ENCODE measurements around the gene HOXD9. TPM values are rescaled to one million over a fixed set of nuclear protein-coding genes. Genes with fewer than 3 reads are reported as not detected.

HOXD9 gene
- total RNA-seq, 1 experiment from 2014 or later: not detected

GRCh38 chr2:176160251-176160985 is 37.9 kb downstream of the HOXD9 start:
- Histone ChIP-seq H3K9me3 (ENCODE audit: low read length) (no peaks in the 10 kb centered on the region), H3K79me2 (ENCODE audit: low read length) (no peaks in the 10 kb centered on the region), H3K27me3 (ENCODE audit: low read length) (no peaks in the 10 kb centered on the region), H3K9me2 (replicated peaks; ENCODE audit: low read length) (no peaks in the 10 kb centered on the region), H4K20me1 (ENCODE audit: low read length) (no peaks in the 10 kb centered on the region), H3K36me3 (ENCODE audit: low read depth, low read length) (no peaks in the 10 kb centered on the region), H3K9ac (ENCODE audit: low read length) (no peak overlapping the region), H3F3A (ENCODE audit: low read length, unreplicated experiment) (no peaks in the 10 kb centered on the region), H3K4me1 (ENCODE audit: insufficient read depth, low read length) (no peaks in the 10 kb centered on the region), H3K4me3 (ENCODE audit: low read length) (no peak overlapping the region), H2AFZ (ENCODE audit: low read length) (no peak overlapping the region), H3K4me2 (ENCODE audit: low read length) (no peak overlapping the region), H3K27ac (ENCODE audit: low read length) (no peak overlapping the region)
- TF ChIP-seq EZH2 (IDR thresholded peaks at IDR 0.05; ENCODE audit: low read length, unreplicated experiment) (no peak), EZH2phosphoT487 (IDR thresholded peaks at IDR 0.05; ENCODE audit: borderline replicate concordance, low read length) (no peak)
- TF ChIP-seq, protein P1, sequence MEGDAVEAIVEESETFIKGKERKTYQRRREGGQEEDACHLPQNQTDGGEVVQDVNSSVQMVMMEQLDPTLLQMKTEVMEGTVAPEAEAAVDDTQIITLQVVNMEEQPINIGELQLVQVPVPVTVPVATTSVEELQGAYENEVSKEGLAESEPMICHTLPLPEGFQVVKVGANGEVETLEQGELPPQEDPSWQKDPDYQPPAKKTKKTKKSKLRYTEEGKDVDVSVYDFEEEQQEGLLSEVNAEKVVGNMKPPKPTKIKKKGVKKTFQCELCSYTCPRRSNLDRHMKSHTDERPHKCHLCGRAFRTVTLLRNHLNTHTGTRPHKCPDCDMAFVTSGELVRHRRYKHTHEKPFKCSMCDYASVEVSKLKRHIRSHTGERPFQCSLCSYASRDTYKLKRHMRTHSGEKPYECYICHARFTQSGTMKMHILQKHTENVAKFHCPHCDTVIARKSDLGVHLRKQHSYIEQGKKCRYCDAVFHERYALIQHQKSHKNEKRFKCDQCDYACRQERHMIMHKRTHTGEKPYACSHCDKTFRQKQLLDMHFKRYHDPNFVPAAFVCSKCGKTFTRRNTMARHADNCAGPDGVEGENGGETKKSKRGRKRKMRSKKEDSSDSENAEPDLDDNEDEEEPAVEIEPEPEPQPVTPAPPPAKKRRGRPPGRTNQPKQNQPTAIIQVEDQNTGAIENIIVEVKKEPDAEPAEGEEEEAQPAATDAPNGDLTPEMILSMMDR (conservative IDR thresholded peaks at IDR 0.05; ENCODE audit: low read depth, low read length): no peak
- BruUV-seq (replicated peaks): no TSS peak
- no peak for ATAC-seq
- DNase-seq: no peak
- intact Hi-C loops (cut with micrococcal nuclease): no loop called here
- ChIA-PET POLR2A (ENCODE audit: unreplicated experiment) (no interaction called here), CTCF (no interaction called here)

DNA sequence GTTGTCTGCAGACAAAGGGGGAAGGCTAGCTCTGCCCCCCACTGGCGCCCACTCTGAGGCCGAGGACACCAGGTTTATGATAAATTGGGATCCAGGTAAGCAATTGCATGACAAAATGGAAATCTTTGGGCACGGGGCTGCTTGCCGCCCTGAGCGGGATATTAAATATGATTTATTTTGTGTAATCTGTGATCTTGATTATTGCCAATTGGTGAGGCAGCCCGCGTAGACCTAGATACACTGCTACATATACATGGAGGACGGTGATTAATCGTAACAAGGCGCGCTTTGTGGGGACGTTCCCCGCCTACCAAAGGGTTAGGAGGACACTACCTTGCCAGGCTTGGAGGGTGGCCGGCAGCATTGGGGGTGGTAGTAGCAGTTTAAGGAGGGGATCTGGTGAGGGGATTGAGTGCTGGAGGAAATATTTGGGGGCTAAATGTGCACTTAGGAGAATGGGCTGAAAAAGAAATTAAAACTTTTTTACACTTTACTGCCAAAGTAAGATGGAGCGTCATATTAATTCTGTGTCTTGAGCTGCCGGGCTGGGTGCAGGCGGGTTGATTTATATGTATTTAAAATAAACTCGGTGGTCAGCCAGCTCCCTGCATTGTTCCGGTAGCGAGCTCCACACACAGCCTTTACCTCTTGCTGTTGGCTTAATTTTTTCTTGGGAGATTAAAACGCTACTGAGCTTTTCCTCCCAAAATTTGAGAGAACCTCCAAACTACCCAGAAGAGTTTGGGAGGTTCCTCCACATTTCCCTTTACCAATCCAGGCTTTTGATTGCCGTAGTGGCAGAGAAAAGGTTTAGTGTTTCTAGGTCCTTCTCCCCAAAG is 38.7 kb downstream of the HOXD9 start:
- Histone ChIP-seq H3K4me3 (ENCODE audit: low read length) (no peak overlapping the region), H3K27ac (ENCODE audit: low read length) (no peak overlapping the region), H4K20me1 (ENCODE audit: low read length) (no peaks in the 10 kb centered on the region), H2AFZ (ENCODE audit: low read length) (no peak overlapping the region), H3K9me2 (replicated peaks; ENCODE audit: low read length) (no peaks in the 10 kb centered on the region), H3K4me2 (ENCODE audit: low read length) (no peak overlapping the region), H3K79me2 (ENCODE audit: low read length) (no peaks in the 10 kb centered on the region), H3F3A (ENCODE audit: low read length, unreplicated experiment) (no peaks in the 10 kb centered on the region), H3K36me3 (ENCODE audit: low read depth, low read length) (no peaks in the 10 kb centered on the region), H3K9me3 (ENCODE audit: low read length) (no peaks in the 10 kb centered on the region), H3K9ac (ENCODE audit: low read length) (no peak overlapping the region), H3K27me3 (ENCODE audit: low read length) (no peaks in the 10 kb centered on the region), H3K4me1 (ENCODE audit: insufficient read depth, low read length) (no peaks in the 10 kb centered on the region)
- ChIA-PET POLR2A (ENCODE audit: unreplicated experiment) (interaction anchor here (0.6 kb wide), 1 partner anchor 1102 kb away, joined by 5 read pairs; no protein-coding TSS in a partner anchor), CTCF (no interaction called here)
- no TSS peak for BruUV-seq (replicated peaks)
- TF ChIP-seq EZH2phosphoT487 (IDR thresholded peaks at IDR 0.05; ENCODE audit: borderline replicate concordance, low read length) (no peak), EZH2 (IDR thresholded peaks at IDR 0.05; ENCODE audit: low read length, unreplicated experiment) (no peak)
- TF ChIP-seq, protein P1 (conservative IDR thresholded peaks at IDR 0.05; ENCODE audit: low read depth, low read length): no peak
- ATAC-seq (no peak), DNase-seq (no peak)
- intact Hi-C loops (cut with micrococcal nuclease): no loop called here

Measured in PC-3 (cell line).